CD4-positive, alpha-beta T cell (primary cell): ENCODE results near the gene CREBZF. TPM values are rescaled to one million over a fixed set of nuclear protein-coding genes. Genes with fewer than 3 reads are reported as not detected.

Experiments used
- ATAC-seq: fragments of 200-7000 bp; cut with Tn5 transposase; one replicate; pipeline ENCODE4 v1.10.0; 2022; ENCODE audit warnings: mild to moderate bottlenecking; ENCODE audit not compliant: poor library complexity
- CTCF ChIA-PET: fragments of 350-600 bp; sonication (Branson Sonifier 250); formaldehyde crosslinking; loops from one replicate; lab custom pipeline; 2021; ENCODE audit warnings: antibody characterized with exemption, inconsistent platforms; lab: Charles Lee
- POLR2A ChIA-PET: fragments of 350-600 bp; sonication (Branson Sonifier 250); formaldehyde crosslinking; loops from one replicate; lab custom pipeline; 2021; ENCODE audit warnings: antibody characterized with exemption, inconsistent platforms; lab: Charles Lee
- DNase-seq, 14 experiments: peaks; one replicate each; pipeline ENCODE4 v3.0.0-alpha.2; 2013 to 2020; ENCODE audit warnings: mixed read lengths in 2 of 14
- H3K27ac ChIP-seq, 2 donors: one replicate each; pipeline versions ENCODE4 v1.5.1 to v1.7.0; 2013; ENCODE audit warnings: low read length in 2 of 2, low read depth in 1 of 2, mild to moderate bottlenecking in 1 of 2
- H3K27me3 ChIP-seq, 2 experiments: 1 replicate in 1 of 2; 2 replicates in 1 of 2; pipeline versions ENCODE4 v1.6.1 to v1.7.0; 2013; ENCODE audit warnings: low read length in 2 of 2, control low read depth in 1 of 2, mild to moderate bottlenecking in 1 of 2, moderate library complexity in 1 of 2; ENCODE audit not compliant: insufficient read depth in 2 of 2, control insufficient read depth in 1 of 2
- H3K36me3 ChIP-seq: one replicate; pipeline ENCODE4 v1.6.1; 2013; ENCODE audit warnings: low read length, control low read depth; ENCODE audit not compliant: insufficient read depth
- H3K4me1 ChIP-seq: one replicate; pipeline ENCODE4 v1.6.1; 2013; ENCODE audit warnings: low read length, control low read depth; ENCODE audit not compliant: insufficient read depth
- H3K4me3 ChIP-seq: one replicate; pipeline ENCODE4 v1.5.1; 2013; ENCODE audit warnings: mild to moderate bottlenecking, low read length, moderate library complexity
- H3K9me3 ChIP-seq, 2 experiments: 1 replicate in 1 of 2; 2 replicates in 1 of 2; pipeline versions ENCODE4 v1.6.1 to v1.7.0; 2013; ENCODE audit warnings: low read length in 2 of 2, mild to moderate bottlenecking in 2 of 2, control low read depth in 1 of 2, moderate library complexity in 1 of 2; ENCODE audit not compliant: control insufficient read depth in 1 of 2, insufficient read depth in 1 of 2
- H3K27ac Mint-ChIP-seq: one replicate; pipeline ENCODE4 v1.8.0; 2020; ENCODE audit warnings: mixed read lengths
- H3K27me3 Mint-ChIP-seq: one replicate; pipeline ENCODE4 v1.8.0; 2021; ENCODE audit warnings: mixed read lengths
- H3K36me3 Mint-ChIP-seq: one replicate; pipeline ENCODE4 v1.8.0; 2021; ENCODE audit warnings: low read depth, mixed read lengths
- H3K4me1 Mint-ChIP-seq: one replicate; pipeline ENCODE4 v1.8.0; 2021; ENCODE audit warnings: low read depth, mixed read lengths
- H3K4me3 Mint-ChIP-seq: one replicate; pipeline ENCODE4 v1.8.0; 2020; ENCODE audit warnings: mild to moderate bottlenecking, mixed read lengths
- H3K9me3 Mint-ChIP-seq: one replicate; pipeline ENCODE4 v1.8.0; 2020; ENCODE audit warnings: mixed read lengths
- intact Hi-C, 2 experiments: fragments of 100-400 bp; cut with DNase I in 1 of 2; cut with micrococcal nuclease in 1 of 2; formaldehyde crosslinking; loops; one replicate each; pipeline versions ENCODE4 v1.15.1 to v1.9.0; 2023 to 2025; cut with DNase I, micrococcal nuclease
- total RNA-seq, 174 experiments: library from RNA in 2 of 174; stranded (reverse) in 2 of 174; gene quantifications; one replicate each; pipeline ENCODE4 v1.2.3 and lab custom pipeline; 2021 to 2026
- TF ChIP-seq, protein P1 (sequence below): fragments of 200-600 bp; IDR thresholded peaks from one replicate; pipeline ENCODE4 v1.8.0; 2022; ENCODE audit warnings: antibody characterized with exemption, mild to moderate bottlenecking

CREBZF gene
- total RNA-seq, 2 experiments from 2014 or later, result 54.8 to 55.9 TPM

DNA sequence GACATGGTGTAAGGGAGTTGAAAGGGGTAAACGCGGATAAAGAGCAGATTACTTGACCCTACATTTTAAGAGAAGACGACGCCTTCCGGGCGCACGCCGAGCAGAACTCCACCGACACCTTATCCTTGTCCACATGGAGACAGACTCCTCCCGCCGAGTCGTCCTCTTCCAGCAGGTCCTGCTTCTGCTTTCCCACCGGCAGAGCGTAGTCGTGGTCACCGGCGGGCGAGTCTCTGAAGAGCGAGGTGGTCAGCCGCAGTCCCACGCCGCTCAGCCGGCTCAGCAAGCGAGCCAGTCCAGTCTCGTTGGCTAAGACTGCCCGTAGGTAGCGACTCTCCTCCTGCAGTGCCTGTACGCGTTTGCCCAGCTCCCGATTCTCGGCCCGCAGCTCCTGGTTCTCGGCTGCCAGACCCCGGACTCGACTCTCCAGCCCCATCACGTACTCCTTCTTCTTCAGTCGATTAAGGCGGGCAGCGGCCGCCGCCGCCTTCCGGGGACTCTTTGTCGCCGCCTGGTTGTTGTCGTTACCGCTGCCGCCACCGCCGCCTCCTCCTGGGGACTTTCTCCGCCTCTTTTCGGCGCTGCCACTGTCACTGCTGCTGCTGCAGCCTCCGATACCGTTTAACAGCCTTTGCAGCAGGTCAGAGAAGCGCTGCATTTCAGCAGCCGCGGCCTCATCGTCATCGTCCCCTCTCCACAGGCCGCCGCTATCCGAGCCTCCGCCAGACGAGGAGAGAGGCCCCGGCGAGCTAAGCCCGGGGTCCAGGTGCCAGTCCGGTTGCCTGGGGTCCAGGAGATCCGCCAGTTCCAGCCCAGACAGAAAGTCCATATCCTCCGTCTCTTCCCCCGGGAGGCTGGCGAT is 945 bp downstream of the CREBZF start:
- H3K9me3 ChIP-seq, result no peaks in the 10 kb centered on the region
- TF ChIP-seq, protein P1, sequence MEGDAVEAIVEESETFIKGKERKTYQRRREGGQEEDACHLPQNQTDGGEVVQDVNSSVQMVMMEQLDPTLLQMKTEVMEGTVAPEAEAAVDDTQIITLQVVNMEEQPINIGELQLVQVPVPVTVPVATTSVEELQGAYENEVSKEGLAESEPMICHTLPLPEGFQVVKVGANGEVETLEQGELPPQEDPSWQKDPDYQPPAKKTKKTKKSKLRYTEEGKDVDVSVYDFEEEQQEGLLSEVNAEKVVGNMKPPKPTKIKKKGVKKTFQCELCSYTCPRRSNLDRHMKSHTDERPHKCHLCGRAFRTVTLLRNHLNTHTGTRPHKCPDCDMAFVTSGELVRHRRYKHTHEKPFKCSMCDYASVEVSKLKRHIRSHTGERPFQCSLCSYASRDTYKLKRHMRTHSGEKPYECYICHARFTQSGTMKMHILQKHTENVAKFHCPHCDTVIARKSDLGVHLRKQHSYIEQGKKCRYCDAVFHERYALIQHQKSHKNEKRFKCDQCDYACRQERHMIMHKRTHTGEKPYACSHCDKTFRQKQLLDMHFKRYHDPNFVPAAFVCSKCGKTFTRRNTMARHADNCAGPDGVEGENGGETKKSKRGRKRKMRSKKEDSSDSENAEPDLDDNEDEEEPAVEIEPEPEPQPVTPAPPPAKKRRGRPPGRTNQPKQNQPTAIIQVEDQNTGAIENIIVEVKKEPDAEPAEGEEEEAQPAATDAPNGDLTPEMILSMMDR, result peak; percentile 71
- ChIA-PET POLR2A (interaction anchor here (0.6 to 9.3 kb wide), 16 partner anchors 11 to 581 kb away, joined by 3 to 136 read pairs (median 6); partner anchors contain the start of genes DLG2, EED, SYTL2 and TMEM126A), CTCF (interaction anchor here (1.1 to 2.9 kb wide), 5 partner anchors 14 to 191 kb away, joined by 3 to 13 read pairs (median 4); partner anchors contain the start of genes CCDC83, DLG2 and TMEM126A)
- H3K9me3 Mint-ChIP-seq, result no peaks in the 10 kb centered on the region
- ATAC-seq (peak; percentile 85), DNase-seq (peak; percentile 85 to 96 (median 88))
- peak overlapping the region; percentile 94 for H3K4me3 ChIP-seq
- peak overlapping the region; percentile 100 for H3K27ac Mint-ChIP-seq
- H3K4me1 Mint-ChIP-seq, result peaks cover 66% of the 10 kb centered on the region
- intact Hi-C loops, result loop anchor here (1.0 to 10.0 kb wide), 10 partner anchors 15 to 641 kb away; partner anchors contain the start of genes EED (in 2 of the 2), PICALM (in 2 of the 2), HIKESHI (in 1 of the 2) and TMEM126A (in 1 of the 2)
- H3K36me3 ChIP-seq, result peaks cover 24% of the 10 kb centered on the region
- H3K27ac ChIP-seq, result peak overlapping the region; percentile 97 to 99
- peak overlapping the region; percentile 100 for H3K4me3 Mint-ChIP-seq
- H3K4me1 ChIP-seq, result peaks cover 14% of the 10 kb centered on the region
- H3K36me3 Mint-ChIP-seq, result peaks cover 56% of the 10 kb centered on the region
- H3K27me3 ChIP-seq, result no peaks in the 10 kb centered on the region
- H3K27me3 Mint-ChIP-seq, result no peaks in the 10 kb centered on the region

DNA sequence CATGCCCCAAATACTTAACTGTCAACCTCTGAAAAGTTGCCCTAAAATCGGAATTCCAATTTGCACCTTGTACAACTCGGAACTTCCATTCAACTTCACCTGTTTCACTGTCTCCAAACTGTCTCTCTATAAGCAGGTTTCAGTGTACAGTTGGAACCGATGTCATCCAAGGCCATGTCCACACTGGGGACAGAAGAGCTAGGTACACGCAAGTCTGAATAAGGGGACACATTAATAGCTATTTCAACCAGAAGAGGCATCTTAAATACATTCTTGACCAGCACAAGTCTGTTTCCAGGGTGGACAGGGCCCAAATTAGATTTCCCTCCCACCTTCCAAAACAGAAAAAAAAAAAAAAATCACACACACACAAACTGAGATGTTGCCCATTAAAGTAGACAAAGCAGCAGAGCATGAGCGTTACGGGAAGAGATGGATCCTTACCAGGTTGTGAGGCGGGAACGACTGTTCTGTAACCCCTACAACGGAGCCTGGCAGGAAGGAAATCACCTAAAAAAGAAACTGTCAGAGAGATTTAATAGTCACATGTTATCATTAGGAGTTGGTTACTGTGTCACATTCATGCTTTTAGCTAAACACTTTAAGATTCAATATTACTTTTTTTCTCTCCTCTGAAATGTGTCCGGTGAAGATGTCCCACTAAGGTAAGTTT is 1.7 kb downstream of the CREBZF start:
- H3K36me3 ChIP-seq, result peaks cover 31% of the 10 kb centered on the region
- H3K27ac ChIP-seq, result peak overlapping the region; percentile 97 to 99
- no peaks in the 10 kb centered on the region for H3K9me3 Mint-ChIP-seq
- H3K4me3 ChIP-seq, result peak overlapping the region; percentile 94
- H3K4me1 Mint-ChIP-seq, result peaks cover 74% of the 10 kb centered on the region
- peaks cover 14% of the 10 kb centered on the region for H3K4me1 ChIP-seq
- ATAC-seq, result no peak
- peak overlapping the region; percentile 100 for H3K27ac Mint-ChIP-seq
- peak in 4 of 14 experiments; percentile 12 to 58 (median 56) for DNase-seq
- H3K36me3 Mint-ChIP-seq, result peaks cover 64% of the 10 kb centered on the region
- ChIA-PET POLR2A (interaction anchor here (0.6 to 9.3 kb wide), 10 partner anchors 12 to 404 kb away, joined by 3 to 136 read pairs (median 9); partner anchors contain the start of genes DLG2, SYTL2, TMEM126A and TMEM126B), CTCF (interaction anchor here (1.8 to 2.9 kb wide), 3 partner anchors 13 to 191 kb away, joined by 4 to 13 read pairs (median 9); partner anchors contain the start of genes CCDC83 and TMEM126A)
- H3K27me3 Mint-ChIP-seq, result no peaks in the 10 kb centered on the region
- no peaks in the 10 kb centered on the region for H3K9me3 ChIP-seq
- H3K4me3 Mint-ChIP-seq, result peak overlapping the region; percentile 100
- H3K27me3 ChIP-seq, result no peaks in the 10 kb centered on the region
- TF ChIP-seq, protein P1, result no peak
- intact Hi-C loops, result loop anchor here (2.0 to 10.0 kb wide), 6 partner anchors 14 to 642 kb away; partner anchors contain the start of genes PICALM (in 2 of the 2), EED (in 1 of the 2) and HIKESHI (in 1 of the 2)
